Ishikawa (cell line): Measurements from ENCODE around the gene C6orf47.

Experiments used
- CEBPB ChIP-seq: IDR thresholded peaks from 2 replicates; pipeline ENCODE4 v1.6.1; 2012
- CREB1 ChIP-seq: IDR thresholded peaks from 2 replicates; pipeline ENCODE4 v1.6.1; 2012; ENCODE audit warnings: low read depth
- EGR1 ChIP-seq: IDR thresholded peaks from 2 replicates; pipeline ENCODE4 v1.6.1; 2012
- EP300 ChIP-seq: IDR thresholded peaks from 2 replicates; pipeline ENCODE4 v1.6.1; 2012; ENCODE audit warnings: borderline replicate concordance
- FOXM1 ChIP-seq: IDR thresholded peaks from 2 replicates; pipeline ENCODE4 v1.6.1; 2012; ENCODE audit warnings: low read depth, borderline replicate concordance
- NFIC ChIP-seq: IDR thresholded peaks from 2 replicates; pipeline ENCODE4 v1.6.1; 2012
- RAD21 ChIP-seq: IDR thresholded peaks from 2 replicates; pipeline ENCODE4 v1.6.1; 2012; ENCODE audit warnings: low read depth
- TAF1 ChIP-seq: IDR thresholded peaks from 2 replicates; pipeline ENCODE4 v1.6.1; 2012; ENCODE audit warnings: low read depth, mild to moderate bottlenecking
- YY1 ChIP-seq: IDR thresholded peaks from 2 replicates; pipeline ENCODE4 v1.6.1; 2012; ENCODE audit warnings: low read depth
- ZBTB7A ChIP-seq: IDR thresholded peaks from 2 replicates; pipeline ENCODE4 v1.6.1; 2012; ENCODE audit warnings: low read depth
- TF ChIP-seq, protein P1 (sequence below): IDR thresholded peaks from 2 replicates; pipeline ENCODE4 v1.6.1; 2012
- TF ChIP-seq, protein P2 (sequence below): IDR thresholded peaks from 2 replicates; pipeline ENCODE4 v1.6.1; 2012; ENCODE audit warnings: low read depth, mild to moderate bottlenecking

DNA sequence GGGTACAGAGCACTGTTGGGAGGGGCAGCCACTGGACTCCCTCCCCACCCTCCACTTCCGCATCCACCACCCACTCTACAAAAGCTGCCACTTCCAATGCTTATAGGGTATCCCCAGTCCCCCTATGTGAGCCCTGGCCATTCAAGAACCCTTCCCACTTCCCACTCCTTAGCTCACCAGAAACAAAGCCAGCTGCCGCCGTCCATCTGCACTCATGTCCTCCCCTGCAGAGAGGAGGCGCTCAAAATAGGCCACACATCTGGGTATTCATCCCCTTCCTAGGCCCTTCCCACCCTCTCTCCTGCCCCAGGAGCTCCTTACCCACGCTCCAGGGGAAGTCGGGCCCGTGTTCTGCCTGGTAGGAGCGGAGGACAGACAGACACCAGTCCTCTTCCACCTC, 26.7 kb upstream of the C6orf47 start:
- TF ChIP-seq TAF1 (no peak), RAD21 (no peak), CEBPB (no peak), YY1 (no peak), EP300 (no peak), FOXM1 (no peak), EGR1 (no peak), NFIC (no peak), ZBTB7A (no peak), CREB1 (no peak)
- TF ChIP-seq, protein P1, sequence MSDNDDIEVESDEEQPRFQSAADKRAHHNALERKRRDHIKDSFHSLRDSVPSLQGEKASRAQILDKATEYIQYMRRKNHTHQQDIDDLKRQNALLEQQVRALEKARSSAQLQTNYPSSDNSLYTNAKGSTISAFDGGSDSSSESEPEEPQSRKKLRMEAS: no peak
- TF ChIP-seq, protein P2, sequence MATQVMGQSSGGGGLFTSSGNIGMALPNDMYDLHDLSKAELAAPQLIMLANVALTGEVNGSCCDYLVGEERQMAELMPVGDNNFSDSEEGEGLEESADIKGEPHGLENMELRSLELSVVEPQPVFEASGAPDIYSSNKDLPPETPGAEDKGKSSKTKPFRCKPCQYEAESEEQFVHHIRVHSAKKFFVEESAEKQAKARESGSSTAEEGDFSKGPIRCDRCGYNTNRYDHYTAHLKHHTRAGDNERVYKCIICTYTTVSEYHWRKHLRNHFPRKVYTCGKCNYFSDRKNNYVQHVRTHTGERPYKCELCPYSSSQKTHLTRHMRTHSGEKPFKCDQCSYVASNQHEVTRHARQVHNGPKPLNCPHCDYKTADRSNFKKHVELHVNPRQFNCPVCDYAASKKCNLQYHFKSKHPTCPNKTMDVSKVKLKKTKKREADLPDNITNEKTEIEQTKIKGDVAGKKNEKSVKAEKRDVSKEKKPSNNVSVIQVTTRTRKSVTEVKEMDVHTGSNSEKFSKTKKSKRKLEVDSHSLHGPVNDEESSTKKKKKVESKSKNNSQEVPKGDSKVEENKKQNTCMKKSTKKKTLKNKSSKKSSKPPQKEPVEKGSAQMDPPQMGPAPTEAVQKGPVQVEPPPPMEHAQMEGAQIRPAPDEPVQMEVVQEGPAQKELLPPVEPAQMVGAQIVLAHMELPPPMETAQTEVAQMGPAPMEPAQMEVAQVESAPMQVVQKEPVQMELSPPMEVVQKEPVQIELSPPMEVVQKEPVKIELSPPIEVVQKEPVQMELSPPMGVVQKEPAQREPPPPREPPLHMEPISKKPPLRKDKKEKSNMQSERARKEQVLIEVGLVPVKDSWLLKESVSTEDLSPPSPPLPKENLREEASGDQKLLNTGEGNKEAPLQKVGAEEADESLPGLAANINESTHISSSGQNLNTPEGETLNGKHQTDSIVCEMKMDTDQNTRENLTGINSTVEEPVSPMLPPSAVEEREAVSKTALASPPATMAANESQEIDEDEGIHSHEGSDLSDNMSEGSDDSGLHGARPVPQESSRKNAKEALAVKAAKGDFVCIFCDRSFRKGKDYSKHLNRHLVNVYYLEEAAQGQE: no peak
